Activated CD4-positive, CD25-positive, alpha-beta regulatory T cell treated with anti-CD3 and anti-CD28 coated beads, Interleukin-2, amount 50 U/mL, for 72 hours (primary cell): ENCODE data around the gene RTP3.
"Not testable (repeated sequence)": the region's sequence is repeated elsewhere in the genome, so short reads cannot be mapped to it uniquely, and the experiment has no call there.

Experiments used
- DNase-seq: peaks from one replicate; pipeline ENCODE4 v3.0.0; 2021

The RTP3 gene

GRCh38 chr3:46520531-46520930 lies 22.8 kb downstream of the RTP3 start:
- no peak for DNase-seq

- no peak for DNase-seq
Measured at GRCh38 chr3:46521096-46521495, 23.3 kb downstream of the RTP3 start.

GRCh38 chr3:46522201-46522600 lies 24.4 kb downstream of the RTP3 start:
- not testable (repeated sequence) for DNase-seq

- no peak for DNase-seq
Measured at GRCh38 chr3:46523556-46523955, 25.8 kb downstream of the RTP3 start.

GRCh38 chr3:46524008-46524407 lies 26.2 kb downstream of the RTP3 start:
- DNase-seq: no peak

- no peak for DNase-seq
Measured at GRCh38 chr3:46524832-46525231, 27.1 kb downstream of the RTP3 start.

GRCh38 chr3:46527239-46527638 lies 29.5 kb downstream of the RTP3 start:
- DNase-seq: no peak

GRCh38 chr3:46533091-46533490 lies 35.3 kb downstream of the RTP3 start:
- DNase-seq: no peak

- DNase-seq: no peak
Measured at GRCh38 chr3:46535746-46536145, 38.0 kb downstream of the RTP3 start.

- DNase-seq: no peak
Measured at GRCh38 chr3:46536758-46537157, 39.0 kb downstream of the RTP3 start.

- DNase-seq: no peak
Measured at GRCh38 chr3:46537316-46537715, 39.5 kb downstream of the RTP3 start.

GRCh38 chr3:46537779-46538178 lies 40.0 kb downstream of the RTP3 start:
- no peak for DNase-seq

- not testable (repeated sequence) for DNase-seq
Measured at GRCh38 chr3:46538425-46538802, 40.6 kb downstream of the RTP3 start.

- peak; percentile 62 for DNase-seq
Measured at GRCh38 chr3:46538803-46539442, 41.1 kb downstream of the RTP3 start.

- DNase-seq: no peak
Measured at GRCh38 chr3:46539443-46540005, 41.7 kb downstream of the RTP3 start.

- DNase-seq: no peak
Measured at GRCh38 chr3:46540550-46540949, 42.8 kb downstream of the RTP3 start.

GRCh38 chr3:46541835-46542234 lies 44.1 kb downstream of the RTP3 start:
- no peak for DNase-seq

- DNase-seq: no peak
Measured at GRCh38 chr3:46542344-46542743, 44.6 kb downstream of the RTP3 start.

- DNase-seq: no peak
Measured at GRCh38 chr3:46542801-46543201, 45.0 kb downstream of the RTP3 start.

GRCh38 chr3:46544771-46545503 lies 47.2 kb downstream of the RTP3 start:
- DNase-seq: no peak

- no peak for DNase-seq
Measured at GRCh38 chr3:46545818-46546630, 48.2 kb downstream of the RTP3 start.

- no peak for DNase-seq
Measured at GRCh38 chr3:46546896-46547440, 49.2 kb downstream of the RTP3 start.

- not testable (repeated sequence) for DNase-seq
Measured at GRCh38 chr3:46548611-46549010, 50.8 kb downstream of the RTP3 start.
